ENCODE data around the gene CNOT10.
A peak's percentile ranks its signal among the peaks of the same experiment; 100 is the strongest.
"Not testable (repeated sequence)": the region's sequence is repeated elsewhere in the genome, so short reads cannot be mapped to it uniquely, and the experiment has no call there.

The CNOT10 gene

DNA sequence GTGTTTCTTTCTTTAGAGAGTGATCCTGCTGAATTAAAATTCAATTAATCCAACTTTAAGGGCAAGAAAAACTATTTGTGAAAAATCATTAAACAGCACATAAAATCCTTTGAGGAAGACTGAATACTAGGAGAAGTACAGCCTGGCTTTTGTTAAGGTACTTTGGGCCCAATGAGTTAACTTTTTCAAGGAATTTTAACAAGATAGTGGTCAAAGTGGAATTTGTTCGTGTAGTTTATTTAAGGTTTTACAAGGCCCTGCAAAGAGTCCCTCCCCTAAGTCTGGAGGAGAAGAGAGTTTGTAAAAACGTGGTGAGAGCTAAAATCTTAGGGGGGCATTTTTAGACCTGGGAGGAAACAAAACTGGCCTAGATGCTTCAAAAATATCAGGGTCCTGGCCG, 106.8 kb downstream of the CNOT10 start:
- Histone ChIP-seq H3K27ac (ENCODE audit: extremely low read depth, low read depth, low read length) (no peak overlapping the region), H3K4me1 (ENCODE audit: control insufficient read depth, insufficient read depth, low read length) (no peaks in the 10 kb centered on the region), H3K9me3 (ENCODE audit: control insufficient read depth, insufficient read depth, low read depth, low read length) (no peaks in the 10 kb centered on the region), H3K36me3 (ENCODE audit: control insufficient read depth in 2 of 2, insufficient read depth in 1 of 2, low read length in 2 of 2) (no peaks in the 10 kb centered on the region), H3K4me3 (ENCODE audit: low read depth, low read length) (no peak overlapping the region)
- ChIA-PET CTCF (interaction anchor here (0.7 kb wide), 1 partner anchor 71 kb away, joined by 3 read pairs; no protein-coding TSS in a partner anchor), POLR2A (interaction anchor here (1.3 kb wide), 1 partner anchor 11 kb away, joined by 5 read pairs; no protein-coding TSS in a partner anchor)
- TF ChIP-seq ZEB2 (tag by site-specific recombination; IDR thresholded peaks at IDR 0.05) (no peak), ZBTB1 (tag by site-specific recombination; IDR thresholded peaks at IDR 0.05) (no peak), INSM2 (tag by site-specific recombination; IDR thresholded peaks at IDR 0.05) (no peak)

DNA sequence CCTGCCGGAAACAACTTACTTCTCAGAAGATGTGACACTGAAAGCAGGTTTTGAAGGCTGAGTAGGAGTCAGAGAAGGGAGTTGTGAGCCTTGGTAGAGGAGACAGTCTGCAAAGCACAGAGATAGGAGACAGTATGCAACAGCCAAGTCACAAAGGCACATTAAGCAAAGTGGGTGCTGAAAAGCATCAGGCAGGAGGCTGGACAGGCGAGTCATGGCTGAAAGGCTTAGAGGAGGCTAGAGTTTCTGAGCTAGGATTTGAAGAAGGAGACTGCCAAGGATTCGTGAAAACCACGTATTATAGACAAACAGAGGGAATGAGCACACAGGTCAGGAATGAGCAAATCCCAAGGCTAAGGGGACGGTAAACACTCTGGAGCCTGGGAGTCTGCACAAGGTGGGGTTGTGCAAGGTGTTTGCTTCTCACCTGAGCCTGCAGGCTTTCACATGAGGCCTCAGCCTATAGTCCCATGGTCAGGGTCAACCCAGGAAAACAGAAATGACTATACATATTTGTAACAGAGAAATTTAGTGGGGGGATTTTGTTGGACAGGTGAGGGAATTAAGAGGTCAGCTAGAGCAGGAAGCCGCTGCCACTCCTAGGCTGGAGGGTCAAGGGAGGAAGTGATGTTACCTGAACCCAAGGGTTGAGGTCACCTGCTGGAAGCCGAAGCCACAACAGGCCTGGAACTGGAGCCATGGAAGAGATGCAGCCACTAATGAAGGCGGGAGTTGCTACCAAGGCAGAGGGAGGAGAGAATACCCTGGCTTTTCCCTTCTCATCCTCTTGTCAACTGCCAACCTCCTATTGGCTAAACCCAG, 109.7 kb downstream of the CNOT10 start:
- Histone ChIP-seq H3K9me3 (ENCODE audit: control insufficient read depth, insufficient read depth, low read depth, low read length) (no peaks in the 10 kb centered on the region), H3K27ac (ENCODE audit: extremely low read depth, low read depth, low read length) (no peak overlapping the region), H3K36me3 (ENCODE audit: control insufficient read depth in 2 of 2, insufficient read depth in 1 of 2, low read length in 2 of 2) (no peaks in the 10 kb centered on the region), H3K4me3 (ENCODE audit: low read depth, low read length) (no peak overlapping the region), H3K4me1 (ENCODE audit: control insufficient read depth, insufficient read depth, low read length) (no peaks in the 10 kb centered on the region)
- CTCF ChIA-PET, result no interaction called here
- TF ChIP-seq ZFP3 (tag by site-specific recombination; IDR thresholded peaks at IDR 0.05; ENCODE audit: low read depth) (peak; percentile 42; the same call in 1 of the 2 replicates), YY2 (tag by site-specific recombination; IDR thresholded peaks at IDR 0.05) (no peak), SP7 (tag by site-specific recombination; IDR thresholded peaks at IDR 0.05) (no peak)
- POLR2A ChIA-PET, result no interaction called here

- H3K27ac ChIP-seq (ENCODE audit: extremely low read depth, low read depth, low read length); CTCF ChIA-PET; H3K36me3 ChIP-seq (ENCODE audit: control insufficient read depth in 2 of 2, insufficient read depth in 1 of 2, low read length in 2 of 2); POLR2A ChIA-PET; H3K4me1 ChIP-seq (ENCODE audit: control insufficient read depth, insufficient read depth, low read length); H3K4me3 ChIP-seq (ENCODE audit: low read depth, low read length); H3K9me3 ChIP-seq (ENCODE audit: control insufficient read depth, insufficient read depth, low read depth, low read length): not testable (repeated sequence)
These were observed 111.5 kb downstream of the CNOT10 start for GRCh38 chr3:32796384-32796950.

DNA sequence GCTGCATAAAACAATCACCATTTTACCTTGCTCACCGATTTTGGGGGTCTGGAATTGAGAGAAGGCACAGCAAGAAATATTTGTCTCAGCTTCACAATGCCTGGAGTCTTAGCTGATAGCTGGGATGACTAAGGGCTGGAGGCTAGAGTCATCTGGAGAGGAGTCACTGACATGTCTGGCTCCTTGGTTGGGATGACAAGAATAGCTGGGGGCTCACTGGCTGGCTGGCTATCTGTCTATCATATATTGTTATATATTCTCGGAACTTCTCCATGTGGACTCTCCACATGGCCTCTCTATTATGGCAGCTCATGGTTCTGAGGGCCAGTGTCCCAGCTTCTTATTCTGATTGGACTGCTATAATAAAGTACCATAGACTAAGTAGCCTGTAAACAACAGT, 112.8 kb downstream of the CNOT10 start:
- H3K36me3 ChIP-seq (ENCODE audit: control insufficient read depth in 2 of 2, insufficient read depth in 1 of 2, low read length in 2 of 2), result no peaks in the 10 kb centered on the region
- CTCF ChIA-PET, result interaction anchor here (0.6 kb wide), 1 partner anchor 243 kb away, joined by 9 read pairs; no protein-coding TSS in a partner anchor
- H3K4me1 ChIP-seq (ENCODE audit: control insufficient read depth, insufficient read depth, low read length), result no peaks in the 10 kb centered on the region
- no peaks in the 10 kb centered on the region for H3K9me3 ChIP-seq (ENCODE audit: control insufficient read depth, insufficient read depth, low read depth, low read length)
- H3K4me3 ChIP-seq (ENCODE audit: low read depth, low read length), result no peak overlapping the region
- POLR2A ChIA-PET, result interaction anchor here (1.1 kb wide), 1 partner anchor 16 kb away, joined by 3 read pairs; no protein-coding TSS in a partner anchor
- H3K27ac ChIP-seq (ENCODE audit: extremely low read depth, low read depth, low read length), result no peak overlapping the region
- TF ChIP-seq ZNF354C (tag by site-specific recombination; IDR thresholded peaks at IDR 0.05; ENCODE audit: borderline replicate concordance, low read depth) (no peak), BCL11B (tag by site-specific recombination; IDR thresholded peaks at IDR 0.05; ENCODE audit: low read depth) (no peak), WT1 (tag by site-specific recombination; IDR thresholded peaks at IDR 0.05) (no peak), ZNF561 (tag by site-specific recombination; IDR thresholded peaks at IDR 0.05; ENCODE audit: borderline replicate concordance) (no peak), ZNF37A (tag by site-specific recombination; IDR thresholded peaks at IDR 0.05) (no peak), ZNF248 (tag by site-specific recombination; IDR thresholded peaks at IDR 0.05) (no peak), INSM2 (tag by site-specific recombination; IDR thresholded peaks at IDR 0.05) (no peak), ZNF202 (tag by site-specific recombination; IDR thresholded peaks at IDR 0.05; ENCODE audit: borderline replicate concordance) (no peak), ZNF510 (tag by site-specific recombination; IDR thresholded peaks at IDR 0.05; ENCODE audit: insufficient replicate concordance) (no peak), ATF2 (tag by site-specific recombination; IDR thresholded peaks at IDR 0.05; ENCODE audit: low read depth) (no peak), ZNF654 (tag by site-specific recombination; IDR thresholded peaks at IDR 0.05; ENCODE audit: low read depth) (no peak)
- TF ChIP-seq, protein P1, sequence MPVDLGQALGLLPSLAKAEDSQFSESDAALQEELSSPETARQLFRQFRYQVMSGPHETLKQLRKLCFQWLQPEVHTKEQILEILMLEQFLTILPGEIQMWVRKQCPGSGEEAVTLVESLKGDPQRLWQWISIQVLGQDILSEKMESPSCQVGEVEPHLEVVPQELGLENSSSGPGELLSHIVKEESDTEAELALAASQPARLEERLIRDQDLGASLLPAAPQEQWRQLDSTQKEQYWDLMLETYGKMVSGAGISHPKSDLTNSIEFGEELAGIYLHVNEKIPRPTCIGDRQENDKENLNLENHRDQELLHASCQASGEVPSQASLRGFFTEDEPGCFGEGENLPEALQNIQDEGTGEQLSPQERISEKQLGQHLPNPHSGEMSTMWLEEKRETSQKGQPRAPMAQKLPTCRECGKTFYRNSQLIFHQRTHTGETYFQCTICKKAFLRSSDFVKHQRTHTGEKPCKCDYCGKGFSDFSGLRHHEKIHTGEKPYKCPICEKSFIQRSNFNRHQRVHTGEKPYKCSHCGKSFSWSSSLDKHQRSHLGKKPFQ (tag by site-specific recombination; IDR thresholded peaks at IDR 0.05), result no peak

All from HEK293 (cell line).